H1 (cell line): Measurements from ENCODE around the gene IKZF1. TPM values are rescaled to one million over a fixed set of nuclear protein-coding genes. Genes with fewer than 3 reads are reported as not detected.

Experiments
- CTCF ChIA-PET: fragments of 300-600 bp; sonication (Branson Sonifier 250); formaldehyde crosslinking; loops from one replicate; lab custom pipeline; 2021; ENCODE audit not compliant: partially characterized antibody; lab: Charles Lee
- POLR2A ChIA-PET: fragments of 300-600 bp; sonication (Branson Sonifier 250); formaldehyde crosslinking; loops from one replicate; lab custom pipeline; 2021; ENCODE audit warnings: inconsistent platforms; ENCODE audit not compliant: partially characterized antibody; lab: Charles Lee
- DNase-seq, 2 experiments: peaks; one replicate each; pipeline versions ENCODE4 v3.0.0 to v3.0.0-alpha.2; 2010 to 2022; ENCODE audit warnings: low spot score in 2 of 2, low read depth in 1 of 2, mixed read lengths in 1 of 2
- FAIRE-seq: peaks from 2 replicates; lab custom pipeline; 2011; peaks lifted over from hg19 to GRCh38; lab: Jason Lieb, UNC
- H2AFZ ChIP-seq: 2 replicates; pipeline ENCODE4 v1.8.1; 2012; ENCODE audit warnings: low read length, inconsistent platforms
- H2AK5ac ChIP-seq: 2 replicates; pipeline ENCODE4 v1.6.1; 2013; ENCODE audit warnings: low read depth, low read length
- H2BK120ac ChIP-seq: replicated peaks from 2 replicates; pipeline ENCODE3; 2013; ENCODE audit warnings: low read depth, low read length, inconsistent platforms
- H2BK12ac ChIP-seq: 2 replicates; pipeline ENCODE4 v1.6.1; 2013; ENCODE audit warnings: low read depth, low read length
- H2BK15ac ChIP-seq: 2 replicates; pipeline ENCODE4 v1.6.1; 2013; ENCODE audit warnings: low read length
- H2BK20ac ChIP-seq: 2 replicates; pipeline ENCODE4 v1.6.1; 2013; ENCODE audit warnings: low read length
- H2BK5ac ChIP-seq: 2 replicates; pipeline ENCODE4 v1.6.1; 2013; ENCODE audit warnings: low read depth, low read length
- H3K14ac ChIP-seq: 2 replicates; pipeline ENCODE4 v1.6.1; 2013; ENCODE audit warnings: inconsistent platforms; ENCODE audit not compliant: insufficient read length
- H3K18ac ChIP-seq: 2 replicates; pipeline ENCODE4 v1.6.1; 2013; ENCODE audit warnings: low read length; ENCODE audit errors: extremely low read depth
- H3K23ac ChIP-seq: 2 replicates; pipeline ENCODE4 v1.6.1; 2013; ENCODE audit warnings: inconsistent platforms; ENCODE audit not compliant: insufficient read length
- H3K23me2 ChIP-seq: 2 replicates; pipeline ENCODE4 v1.6.1; 2013; ENCODE audit warnings: low read depth, low read length
- H3K27ac ChIP-seq: 2 replicates; pipeline ENCODE4 v1.6.1; 2011; ENCODE audit warnings: low read depth, low read length, inconsistent platforms
- H3K27me3 ChIP-seq, 4 experiments: replicated peaks in 1 of 4; 1 replicate in 1 of 4; 2 replicates in 3 of 4; pipeline versions ENCODE4 v1.6.1 to v1.8.1; 2011 to 2013; ENCODE audit warnings: low read length in 3 of 4, mild to moderate bottlenecking in 3 of 4, inconsistent platforms in 2 of 4, mixed read lengths in 2 of 4, moderate library complexity in 1 of 4; ENCODE audit not compliant: control insufficient read depth in 3 of 4, insufficient read depth in 3 of 4; ENCODE audit errors: extremely low read depth in 1 of 4
- H3K36me3 ChIP-seq, 4 experiments: 2 replicates each; pipeline versions ENCODE4 v1.6.1 to v1.8.1; 2011 to 2013; ENCODE audit warnings: mild to moderate bottlenecking in 4 of 4, low read length in 3 of 4, moderate library complexity in 2 of 4, control low read depth in 1 of 4, inconsistent platforms in 1 of 4; ENCODE audit not compliant: insufficient read depth in 4 of 4, control insufficient read depth in 2 of 4
- H3K4ac ChIP-seq: replicated peaks from 2 replicates; pipeline ENCODE3; 2013; ENCODE audit warnings: low read length, low read depth, mixed read lengths, inconsistent platforms; ENCODE audit not compliant: insufficient read length
- H3K4me1 ChIP-seq, 4 experiments: replicated peaks in 1 of 4; 1 replicate in 1 of 4; 2 replicates in 3 of 4; pipeline versions ENCODE4 v1.6.1 to v1.8.1; 2011 to 2013; ENCODE audit warnings: low read length in 3 of 4, inconsistent platforms in 2 of 4, mixed read lengths in 1 of 4; ENCODE audit not compliant: insufficient read depth in 4 of 4, control insufficient read depth in 3 of 4
- H3K4me2 ChIP-seq, 2 experiments: 2 replicates each; pipeline versions ENCODE4 v1.6.1 to v1.8.1; 2011 to 2013; ENCODE audit warnings: low read depth in 2 of 2, low read length in 2 of 2, control low read depth in 1 of 2, inconsistent platforms in 1 of 2, mild to moderate bottlenecking in 1 of 2; ENCODE audit not compliant: insufficient read depth in 1 of 2
- H3K4me3 ChIP-seq, 4 experiments: fragments of 200-600, 300-600 bp in 1 of 4; sonication (generic), shearing (Covaris generic), sonication (Bioruptor Twin) in 1 of 4; 2 replicates each; pipeline versions ENCODE4 v1.5.1 to v1.8.1; 2011 to 2016; ENCODE audit warnings: low read length in 4 of 4, low read depth in 3 of 4, control low read depth in 2 of 4, inconsistent platforms in 2 of 4, mild to moderate bottlenecking in 2 of 4, mixed read lengths in 1 of 4, moderate library complexity in 1 of 4; ENCODE audit not compliant: insufficient read depth in 2 of 4; ENCODE audit errors: extremely low read depth in 1 of 4
- H3K56ac ChIP-seq: replicated peaks from 2 replicates; pipeline ENCODE3; 2013; ENCODE audit warnings: low read depth, mild to moderate bottlenecking, mixed read lengths, low read length, inconsistent platforms; ENCODE audit not compliant: insufficient read length
- H3K79me1 ChIP-seq: 2 replicates; pipeline ENCODE4 v1.6.1; 2013; ENCODE audit warnings: low read depth, low read length, control low read depth
- H3K79me2 ChIP-seq, 2 experiments: 2 replicates each; pipeline versions ENCODE4 v1.6.1 to v1.8.1; 2012 to 2013; ENCODE audit warnings: low read length in 2 of 2, mild to moderate bottlenecking in 2 of 2, inconsistent platforms in 1 of 2; ENCODE audit not compliant: insufficient read depth in 2 of 2, control insufficient read depth in 1 of 2
- H3K9ac ChIP-seq, 4 experiments: replicated peaks in 1 of 4; 1 replicate in 1 of 4; 2 replicates in 3 of 4; pipeline versions ENCODE4 v1.6.1 to v1.8.1; 2011 to 2013; ENCODE audit warnings: low read depth in 3 of 4, low read length in 3 of 4, control low read depth in 2 of 4, mild to moderate bottlenecking in 2 of 4, moderate library complexity in 2 of 4, inconsistent platforms in 1 of 4; ENCODE audit errors: extremely low read depth in 1 of 4
- H3K9me3 ChIP-seq, 2 experiments: 2 replicates each; pipeline versions ENCODE4 v1.6.1 to v1.8.1; 2012 to 2013; ENCODE audit warnings: mild to moderate bottlenecking in 2 of 2, moderate library complexity in 2 of 2, control low read depth in 1 of 2, inconsistent platforms in 1 of 2, low read depth in 1 of 2, low read length in 1 of 2, mixed read lengths in 1 of 2; ENCODE audit not compliant: insufficient read depth in 2 of 2
- H4K20me1 ChIP-seq, 2 experiments: replicated peaks in 1 of 2; 2 replicates each; pipeline versions ENCODE3 to v1.8.1; 2011 to 2013; ENCODE audit warnings: inconsistent platforms in 2 of 2, low read length in 2 of 2, mild to moderate bottlenecking in 1 of 2; ENCODE audit not compliant: insufficient read depth in 2 of 2, control insufficient read depth in 1 of 2
- H4K5ac ChIP-seq: 2 replicates; pipeline ENCODE4 v1.6.1; 2013; ENCODE audit warnings: low read length, low read depth, mixed read lengths, inconsistent platforms; ENCODE audit not compliant: insufficient read length
- H4K8ac ChIP-seq: 2 replicates; pipeline ENCODE4 v1.8.0; 2013; ENCODE audit warnings: mild to moderate bottlenecking, moderate library complexity, low read length, inconsistent platforms; ENCODE audit not compliant: insufficient read depth; ENCODE audit errors: extremely low read depth
- H4K91ac ChIP-seq: replicated peaks from 2 replicates; pipeline ENCODE3; 2013; ENCODE audit warnings: low read length, mixed read lengths, inconsistent platforms; ENCODE audit not compliant: insufficient read length
- ASH2L ChIP-seq: fragments of 200-600, 300-600 bp; sonication (generic); IDR thresholded peaks from one replicate; pipeline ENCODE4 v1.7.1; 2017; ENCODE audit warnings: low read length
- ATF3 ChIP-seq: IDR thresholded peaks from 2 replicates; pipeline ENCODE4 v1.6.1; 2011; ENCODE audit warnings: low read depth, mild to moderate bottlenecking, low read length; ENCODE audit not compliant: insufficient read depth
- BACH1 ChIP-seq: IDR thresholded peaks from 2 replicates; pipeline ENCODE4 v1.6.1; 2012; ENCODE audit warnings: low read length, improper control_type of control experiment
- CHD2 ChIP-seq: IDR thresholded peaks from 2 replicates; pipeline ENCODE4 v1.6.1; 2012; ENCODE audit warnings: low read length, improper control_type of control experiment
- FOSL1 ChIP-seq: IDR thresholded peaks from 2 replicates; pipeline ENCODE4 v1.6.1; 2011; ENCODE audit warnings: mild to moderate bottlenecking, low read depth, low read length, moderate library complexity; ENCODE audit not compliant: insufficient read depth
- GABPA ChIP-seq: IDR thresholded peaks from 2 replicates; pipeline ENCODE4 v1.6.1; 2011; ENCODE audit warnings: mild to moderate bottlenecking, low read length, moderate library complexity, borderline replicate concordance; ENCODE audit not compliant: insufficient read depth
- HDAC2 ChIP-seq, 2 experiments: fragments of 300-600 bp in 1 of 2; sonication (generic) in 1 of 2; IDR thresholded peaks; 2 replicates each; pipeline ENCODE4 v1.6.1; 2011 to 2012; ENCODE audit warnings: low read depth in 2 of 2, low read length in 2 of 2, mild to moderate bottlenecking in 2 of 2, moderate library complexity in 2 of 2, borderline replicate concordance in 1 of 2, inconsistent platforms in 1 of 2
- JUND ChIP-seq: IDR thresholded peaks from 2 replicates; pipeline ENCODE4 v1.6.1; 2011; ENCODE audit warnings: mild to moderate bottlenecking, improper control_type of control experiment, low read length
- PHF8 ChIP-seq: fragments of 200-600 bp; sonication (generic); conservative IDR thresholded peaks from 2 replicates; pipeline ENCODE4 v1.7.1; 2012; ENCODE audit warnings: low read depth, mild to moderate bottlenecking, inconsistent platforms, low read length, moderate library complexity
- POLR2A ChIP-seq, 2 experiments: IDR thresholded peaks; 1 replicate in 1 of 2; 2 replicates in 1 of 2; pipeline ENCODE4 v1.6.1; 2011; ENCODE audit warnings: low read depth in 2 of 2, low read length in 2 of 2, mild to moderate bottlenecking in 2 of 2; ENCODE audit errors: control extremely low read depth in 1 of 2
- TAF7 ChIP-seq: optimal IDR thresholded peaks from 2 replicates; pipeline ENCODE3; 2011; ENCODE audit warnings: low read depth, mild to moderate bottlenecking, inconsistent platforms, low read length, moderate library complexity, borderline replicate concordance
- TCF12 ChIP-seq: IDR thresholded peaks from 2 replicates; pipeline ENCODE4 v1.6.1; 2011; ENCODE audit warnings: low read depth, mild to moderate bottlenecking, low read length
- ZNF274 ChIP-seq: IDR thresholded peaks from 2 replicates; pipeline ENCODE4 v1.7.0; 2012; ENCODE audit warnings: low read length, borderline replicate concordance; ENCODE audit errors: extremely low read depth
- WGBS, 2 experiments: shearing (Covaris generic) in 1 of 2; methylation state at CpG; one replicate each; pipeline versions ENCODE4 v1.1.6 to v1.1.7; 2013 to 2015; ENCODE audit warnings: low lambda C conversion rate in 2 of 2, mixed read lengths in 2 of 2, inconsistent platforms in 1 of 2, low coverage in 1 of 2, missing lambda C conversion rate in 1 of 2; ENCODE audit not compliant: insufficient replicate concordance in 2 of 2, insufficient coverage in 1 of 2, insufficient read length in 1 of 2; ENCODE audit errors: extremely low coverage in 1 of 2, missing lambda C conversion rate in 1 of 2; 5-methylcytosine and 5-hydroxymethylcytosine counted together
- polyA plus RNA-seq, 7 experiments: library from polyadenylated mRNA; depleted of rRNA in 3 of 7; stranded (reverse) in 5 of 7; unstranded in 2 of 7; fragments of >200 nt in 5 of 7; fragments of 200-250 nt in 2 of 7; gene quantifications; 1 replicate in 5 of 7; 2 replicates in 1 of 7; 4 replicates in 1 of 7; pipeline versions ENCODE4 v1.2.1 to v1.2.3, GENCODE V29; 2011 to 2013; ENCODE audit warnings: missing spikeins in 2 of 7, mixed read lengths in 2 of 7
- total RNA-seq: library from RNA; stranded (reverse); fragmentation: NEBNext Ultra II Directional; extraction: Animal tissue kit (Norgen Biotek cat#: 25700); gene quantifications from 2 replicates; pipeline ENCODE4 v1.2.1, GENCODE V29; 2021

The IKZF1 gene
- total and polyA plus RNA-seq, 2 of the 8 experiments (the other 6 are each of a cell fraction or from before 2014, with no cell fraction given) = 0.74 to 1.5 TPM

DNA sequence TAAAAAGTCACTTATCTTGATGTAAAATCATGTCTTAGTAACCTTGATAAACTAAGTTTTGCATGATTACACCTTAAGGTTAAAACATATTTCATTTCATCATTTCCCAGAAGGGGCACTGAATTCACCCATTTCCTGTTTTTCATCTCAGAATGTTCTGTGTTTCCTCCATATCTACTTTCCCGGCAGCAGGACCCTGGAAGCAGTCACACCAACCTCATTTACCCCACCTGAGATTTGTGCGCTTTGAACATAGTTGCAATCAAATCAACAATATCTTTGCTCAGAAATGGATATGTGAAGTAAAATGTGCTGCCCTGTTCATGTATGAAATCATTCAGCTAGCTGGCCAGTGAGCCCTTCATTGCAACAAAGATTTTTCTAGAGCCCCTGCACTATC is 46.8 kb downstream of the IKZF1 start:
- H3K4me1 ChIP-seq = no peaks in the 10 kb centered on the region
- no peak overlapping the region for H4K91ac ChIP-seq
- no peak overlapping the region for H3K18ac ChIP-seq
- H3K27ac ChIP-seq = no peak overlapping the region
- WGBS, 2 experiments = 89% methylated on average over 2 of the region's 2 CpGs; no CpG with 5 or more reads in 1 of the 2 experiments
- H4K5ac ChIP-seq = no peak overlapping the region
- no peak overlapping the region for H3K14ac ChIP-seq
- no peaks in the 10 kb centered on the region for H3K9me3 ChIP-seq
- CTCF ChIA-PET = interaction anchor here (1.3 kb wide), 1 partner anchor 145 kb away, joined by 3 read pairs; no protein-coding TSS in a partner anchor
- H3K27me3 ChIP-seq = no peaks in the 10 kb centered on the region
- no peak overlapping the region for H3K9ac ChIP-seq
- TF ChIP-seq CHD2 = no peak
- TF ChIP-seq ZNF274 = no peak
- no peak for TF ChIP-seq ATF3
- TF ChIP-seq HDAC2 (IDR thresholded peaks at IDR 0.05; ENCODE audit: borderline replicate concordance in 1 of 2, low read depth in 2 of 2, low read length in 2 of 2) = no peak
- TF ChIP-seq POLR2A (IDR thresholded peaks at IDR 0.05; ENCODE audit: control extremely low read depth in 1 of 2, low read depth in 2 of 2, low read length in 2 of 2) = no peak
- no peak for TF ChIP-seq JUND
- TF ChIP-seq FOSL1 = no peak
- TF ChIP-seq BACH1 = no peak
- no peak for TF ChIP-seq ASH2L
- TF ChIP-seq PHF8 = no peak
- no peak for TF ChIP-seq TCF12
- no peak for TF ChIP-seq TAF7
- no peak for TF ChIP-seq GABPA
- H3K23ac ChIP-seq = no peak overlapping the region
- DNase-seq (no peak), FAIRE-seq (no peak)
- no peaks in the 10 kb centered on the region for H3K23me2 ChIP-seq
- H3K4ac ChIP-seq = no peak overlapping the region
- H2BK12ac ChIP-seq = no peak overlapping the region
- no peak overlapping the region for H3K4me2 ChIP-seq
- H2BK20ac ChIP-seq = no peak overlapping the region
- no peak overlapping the region for H2BK5ac ChIP-seq
- H3K56ac ChIP-seq = no peak overlapping the region
- H4K20me1 ChIP-seq = no peaks in the 10 kb centered on the region
- no peak overlapping the region for H3K4me3 ChIP-seq
- no peaks in the 10 kb centered on the region for H3K79me2 ChIP-seq
- H4K8ac ChIP-seq = no peak overlapping the region
- no peak overlapping the region for H2BK15ac ChIP-seq
- no peak overlapping the region for H2AFZ ChIP-seq
- H3K36me3 ChIP-seq = no peaks in the 10 kb centered on the region
- no peaks in the 10 kb centered on the region for H3K79me1 ChIP-seq
- no peak overlapping the region for H2AK5ac ChIP-seq
- POLR2A ChIA-PET = no interaction called here
- H2BK120ac ChIP-seq = no peak overlapping the region
